Liver (tissue), 3 donors: ENCODE measurements around the gene TMTC2.

Experiments used
- EGR1 ChIP-seq, 2 donors: IDR thresholded peaks; 2 replicates each; pipeline ENCODE4 v1.6.1; 2016 to 2018; ENCODE audit warnings: antibody characterized with exemption in 2 of 2, low read depth in 2 of 2
- RAD21 ChIP-seq, 2 donors: IDR thresholded peaks; 2 replicates each; pipeline ENCODE4 v1.6.1; 2016; ENCODE audit warnings: antibody characterized with exemption in 2 of 2, mild to moderate bottlenecking in 2 of 2
- RXRA ChIP-seq, 2 donors: IDR thresholded peaks; 2 replicates each; pipeline ENCODE4 v1.6.1; 2017 to 2018; ENCODE audit warnings: antibody characterized with exemption in 2 of 2, mild to moderate bottlenecking in 1 of 2
- TF ChIP-seq, protein P1 (sequence below): fragments of 150-350 bp; IDR thresholded peaks from 2 replicates; pipeline ENCODE4 v1.5.1; 2017; ENCODE audit warnings: improper control_type of control experiment, low read depth, low read length; ENCODE audit not compliant: missing input control
- donor health status: healthy.
- donor health status: healthy.

DNA sequence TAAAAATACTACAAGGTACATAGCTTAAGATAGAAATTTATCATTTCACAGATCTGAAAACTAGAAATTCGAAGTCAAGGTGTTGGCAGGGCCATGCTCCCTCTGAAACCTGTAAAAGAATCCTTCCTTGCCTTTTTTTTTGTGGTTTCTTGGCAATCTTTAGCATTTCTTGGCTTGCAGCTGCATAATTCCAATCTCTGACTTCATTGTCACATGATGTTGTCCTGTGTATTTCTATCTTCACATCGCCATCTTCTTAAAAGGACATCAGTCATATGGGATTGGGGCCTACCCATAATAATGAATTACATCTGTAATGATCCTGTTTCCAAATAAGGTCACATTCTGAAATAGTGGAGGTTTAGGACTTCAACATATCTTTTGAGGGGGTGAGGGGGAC is 250.4 kb downstream of the TMTC2 start:
- no peak for TF ChIP-seq RXRA (IDR thresholded peaks at IDR 0.05)
- TF ChIP-seq, protein P1, sequence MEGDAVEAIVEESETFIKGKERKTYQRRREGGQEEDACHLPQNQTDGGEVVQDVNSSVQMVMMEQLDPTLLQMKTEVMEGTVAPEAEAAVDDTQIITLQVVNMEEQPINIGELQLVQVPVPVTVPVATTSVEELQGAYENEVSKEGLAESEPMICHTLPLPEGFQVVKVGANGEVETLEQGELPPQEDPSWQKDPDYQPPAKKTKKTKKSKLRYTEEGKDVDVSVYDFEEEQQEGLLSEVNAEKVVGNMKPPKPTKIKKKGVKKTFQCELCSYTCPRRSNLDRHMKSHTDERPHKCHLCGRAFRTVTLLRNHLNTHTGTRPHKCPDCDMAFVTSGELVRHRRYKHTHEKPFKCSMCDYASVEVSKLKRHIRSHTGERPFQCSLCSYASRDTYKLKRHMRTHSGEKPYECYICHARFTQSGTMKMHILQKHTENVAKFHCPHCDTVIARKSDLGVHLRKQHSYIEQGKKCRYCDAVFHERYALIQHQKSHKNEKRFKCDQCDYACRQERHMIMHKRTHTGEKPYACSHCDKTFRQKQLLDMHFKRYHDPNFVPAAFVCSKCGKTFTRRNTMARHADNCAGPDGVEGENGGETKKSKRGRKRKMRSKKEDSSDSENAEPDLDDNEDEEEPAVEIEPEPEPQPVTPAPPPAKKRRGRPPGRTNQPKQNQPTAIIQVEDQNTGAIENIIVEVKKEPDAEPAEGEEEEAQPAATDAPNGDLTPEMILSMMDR, result no peak
- TF ChIP-seq RAD21 (IDR thresholded peaks at IDR 0.05), result no peak
- TF ChIP-seq EGR1 (IDR thresholded peaks at IDR 0.05; ENCODE audit: low read depth in 2 of 2), result no peak
